ENCODE measurements around the gene AADAC. TPM values are rescaled to one million over a fixed set of nuclear protein-coding genes. Genes with fewer than 3 reads are reported as not detected.
"Not testable (repeated sequence)": the region's sequence is repeated elsewhere in the genome, so short reads cannot be mapped to it uniquely, and the experiment has no call there.

The AADAC gene
- total RNA-seq, 2 experiments from 2014 or later, result not detected

- no peak overlapping the region for H3K27ac Mint-ChIP-seq
- no peaks in the 10 kb centered on the region for H3K27me3 Mint-ChIP-seq (ENCODE audit: low read depth)
- DNase-seq, result no peak
- no peaks in the 10 kb centered on the region for H3K4me1 Mint-ChIP-seq (ENCODE audit: low read depth)
- no peaks in the 10 kb centered on the region for H3K36me3 Mint-ChIP-seq (ENCODE audit: low read depth)
- no peak overlapping the region for H3K4me3 Mint-ChIP-seq
- intact Hi-C loops (cut with micrococcal nuclease), result no loop called here
- CTCF ChIA-PET, result no interaction called here
- peaks cover 6% of the 10 kb centered on the region for H3K9me3 Mint-ChIP-seq
These were observed 7.1 kb upstream of the AADAC start for GRCh38 chr3:151806838-151807237.

GRCh38 chr3:151808926-151809325 lies 5.0 kb upstream of the AADAC start:
- H3K36me3 Mint-ChIP-seq (ENCODE audit: low read depth), result not testable (repeated sequence)

GRCh38 chr3:151811474-151811873 lies 2.4 kb upstream of the AADAC start:
- Mint-ChIP-seq H3K36me3 (ENCODE audit: low read depth) (no peaks in the 10 kb centered on the region), H3K9me3 (peaks cover 6% of the 10 kb centered on the region), H3K27me3 (ENCODE audit: low read depth) (no peaks in the 10 kb centered on the region), H3K4me3 (no peak overlapping the region), H3K4me1 (ENCODE audit: low read depth) (no peaks in the 10 kb centered on the region), H3K27ac (no peak overlapping the region)
- CTCF ChIA-PET, result no interaction called here
- intact Hi-C loops (cut with micrococcal nuclease), result no loop called here
- no peak for DNase-seq

More at GRCh38 chr3:151808926-151809325, 5.0 kb upstream of the AADAC start:
- CTCF ChIA-PET; intact Hi-C loops (cut with micrococcal nuclease); H3K4me3 Mint-ChIP-seq; H3K27me3 Mint-ChIP-seq (ENCODE audit: low read depth); H3K9me3 Mint-ChIP-seq; H3K27ac Mint-ChIP-seq; H3K4me1 Mint-ChIP-seq (ENCODE audit: low read depth); DNase-seq: not testable (repeated sequence)

GRCh38 chr3:151814588-151814987 lies 672 bp downstream of the AADAC start:
- no peaks in the 10 kb centered on the region for H3K36me3 Mint-ChIP-seq (ENCODE audit: low read depth)
- no peak overlapping the region for H3K4me3 Mint-ChIP-seq
- H3K27ac Mint-ChIP-seq, result no peak overlapping the region
- no peaks in the 10 kb centered on the region for H3K27me3 Mint-ChIP-seq (ENCODE audit: low read depth)
- intact Hi-C loops (cut with micrococcal nuclease), result no loop called here
- H3K9me3 Mint-ChIP-seq, result no peaks in the 10 kb centered on the region
- CTCF ChIA-PET, result no interaction called here
- no peak for DNase-seq
- H3K4me1 Mint-ChIP-seq (ENCODE audit: low read depth), result no peaks in the 10 kb centered on the region

- H3K4me3 Mint-ChIP-seq, result no peak overlapping the region
- no peaks in the 10 kb centered on the region for H3K9me3 Mint-ChIP-seq
- no peaks in the 10 kb centered on the region for H3K4me1 Mint-ChIP-seq (ENCODE audit: low read depth)
- DNase-seq, result no peak
- intact Hi-C loops (cut with micrococcal nuclease), result no loop called here
- H3K27me3 Mint-ChIP-seq (ENCODE audit: low read depth), result no peaks in the 10 kb centered on the region
- no peak overlapping the region for H3K27ac Mint-ChIP-seq
- no peaks in the 10 kb centered on the region for H3K36me3 Mint-ChIP-seq (ENCODE audit: low read depth)
- CTCF ChIA-PET, result interaction anchor here (0.9 kb wide), 1 partner anchor 23 kb away, joined by 5 read pairs; no protein-coding TSS in a partner anchor
These were observed 2.2 kb downstream of the AADAC start for GRCh38 chr3:151816091-151816604.

- Mint-ChIP-seq H3K27ac (no peak overlapping the region), H3K36me3 (ENCODE audit: low read depth) (no peaks in the 10 kb centered on the region), H3K4me3 (no peak overlapping the region), H3K9me3 (no peaks in the 10 kb centered on the region), H3K27me3 (ENCODE audit: low read depth) (no peaks in the 10 kb centered on the region), H3K4me1 (ENCODE audit: low read depth) (no peaks in the 10 kb centered on the region)
- CTCF ChIA-PET, result no interaction called here
- intact Hi-C loops (cut with micrococcal nuclease), result no loop called here
- DNase-seq, result no peak
These were observed 3.6 kb downstream of the AADAC start for GRCh38 chr3:151817473-151817872.

GRCh38 chr3:151818361-151818760 lies 4.4 kb downstream of the AADAC start:
- CTCF ChIA-PET, result no interaction called here
- Mint-ChIP-seq H3K27me3 (ENCODE audit: low read depth) (no peaks in the 10 kb centered on the region), H3K4me1 (ENCODE audit: low read depth) (no peaks in the 10 kb centered on the region), H3K27ac (no peak overlapping the region), H3K4me3 (no peak overlapping the region), H3K36me3 (ENCODE audit: low read depth) (no peaks in the 10 kb centered on the region), H3K9me3 (no peaks in the 10 kb centered on the region)
- intact Hi-C loops (cut with micrococcal nuclease), result no loop called here
- no peak for DNase-seq

GRCh38 chr3:151819910-151820309 lies 6.0 kb downstream of the AADAC start:
- no peaks in the 10 kb centered on the region for H3K27me3 Mint-ChIP-seq (ENCODE audit: low read depth)
- H3K36me3 Mint-ChIP-seq (ENCODE audit: low read depth), result no peaks in the 10 kb centered on the region
- no peak overlapping the region for H3K27ac Mint-ChIP-seq
- intact Hi-C loops (cut with micrococcal nuclease), result no loop called here
- CTCF ChIA-PET, result no interaction called here
- no peak overlapping the region for H3K4me3 Mint-ChIP-seq
- H3K4me1 Mint-ChIP-seq (ENCODE audit: low read depth), result no peaks in the 10 kb centered on the region
- H3K9me3 Mint-ChIP-seq, result no peaks in the 10 kb centered on the region
- DNase-seq, result no peak

- no peaks in the 10 kb centered on the region for H3K36me3 Mint-ChIP-seq (ENCODE audit: low read depth)
- H3K4me1 Mint-ChIP-seq (ENCODE audit: low read depth), result no peaks in the 10 kb centered on the region
- H3K27ac Mint-ChIP-seq, result no peak overlapping the region
- DNase-seq, result no peak
- no peak overlapping the region for H3K4me3 Mint-ChIP-seq
- CTCF ChIA-PET, result interaction anchor here (3.0 kb wide), 1 partner anchor 11 kb away, joined by 10 read pairs; no protein-coding TSS in a partner anchor
- H3K9me3 Mint-ChIP-seq, result no peaks in the 10 kb centered on the region
- intact Hi-C loops (cut with micrococcal nuclease), result no loop called here
- H3K27me3 Mint-ChIP-seq (ENCODE audit: low read depth), result no peaks in the 10 kb centered on the region
These were observed 13.9 kb downstream of the AADAC start for GRCh38 chr3:151827816-151828215.

- CTCF ChIA-PET, result interaction anchor here (4.2 to 5.2 kb wide), 2 partner anchors 369 to 397 kb away, joined by 27 to 32 read pairs; no protein-coding TSS in a partner anchor
- Mint-ChIP-seq H3K36me3 (ENCODE audit: low read depth) (no peaks in the 10 kb centered on the region), H3K27me3 (ENCODE audit: low read depth) (no peaks in the 10 kb centered on the region), H3K4me3 (no peak overlapping the region), H3K27ac (no peak overlapping the region), H3K4me1 (ENCODE audit: low read depth) (peaks cover 2% of the 10 kb centered on the region), H3K9me3 (no peaks in the 10 kb centered on the region)
- intact Hi-C loops (cut with micrococcal nuclease), result no loop called here
- no peak for DNase-seq
These were observed 22.0 kb downstream of the AADAC start for GRCh38 chr3:151835751-151836525.

GRCh38 chr3:151837057-151837456 lies 23.1 kb downstream of the AADAC start:
- no peak overlapping the region for H3K4me3 Mint-ChIP-seq
- CTCF ChIA-PET, result interaction anchor here (0.7 to 5.2 kb wide), 4 partner anchors 60 to 545 kb away, joined by 3 to 32 read pairs (median 16); no protein-coding TSS in a partner anchor
- no peak for DNase-seq
- H3K36me3 Mint-ChIP-seq (ENCODE audit: low read depth), result no peaks in the 10 kb centered on the region
- H3K9me3 Mint-ChIP-seq, result no peaks in the 10 kb centered on the region
- intact Hi-C loops (cut with micrococcal nuclease), result no loop called here
- peaks cover 2% of the 10 kb centered on the region for H3K4me1 Mint-ChIP-seq (ENCODE audit: low read depth)
- H3K27ac Mint-ChIP-seq, result no peak overlapping the region
- H3K27me3 Mint-ChIP-seq (ENCODE audit: low read depth), result no peaks in the 10 kb centered on the region

GRCh38 chr3:151838574-151839312 lies 24.8 kb downstream of the AADAC start:
- Mint-ChIP-seq H3K9me3 (no peaks in the 10 kb centered on the region), H3K27ac (no peak overlapping the region), H3K4me1 (ENCODE audit: low read depth) (peaks cover 2% of the 10 kb centered on the region), H3K4me3 (no peak overlapping the region), H3K36me3 (ENCODE audit: low read depth) (no peaks in the 10 kb centered on the region), H3K27me3 (ENCODE audit: low read depth) (no peaks in the 10 kb centered on the region)
- CTCF ChIA-PET, result interaction anchor here (0.6 to 5.2 kb wide), 19 partner anchors 10 to 1991 kb away, joined by 3 to 32 read pairs (median 4); no protein-coding TSS in a partner anchor
- intact Hi-C loops (cut with micrococcal nuclease), result loop anchor here (1.0 to 2.0 kb wide), 7 partner anchors 80 to 670 kb away; no protein-coding TSS in a partner anchor
- DNase-seq, result peak; percentile 53

All from activated naive CD4-positive, alpha-beta T cell treated with anti-CD3 and anti-CD28 coated beads for 36 hours (primary cell).